Activated T-helper 1 cell treated with anti-CD3 and anti-CD28 coated beads, Interleukin-12 subunit alpha, Interleukin-12 subunit beta, Interleukin-2, Interleukin-4 antibody, amounts not matched to agents 30 ng/mL and 10 ng/mL and 1 ng/mL, durations not matched to agents 14 hours and 24 hours and 36 hours (primary cell): ENCODE measurements around the gene ESPNL. TPM values are rescaled to one million over a fixed set of nuclear protein-coding genes. Genes with fewer than 3 reads are reported as not detected.

Source experiments
- DNase-seq: peaks from one replicate; pipeline ENCODE4 v3.0.0; 2021; ENCODE audit warnings: low spot score
- H3K27ac Mint-ChIP-seq: one replicate; pipeline ENCODE4 v1.8.0; 2021; ENCODE audit warnings: mild to moderate bottlenecking, mixed read lengths
- H3K27me3 Mint-ChIP-seq: one replicate; pipeline ENCODE4 v1.8.0; 2022; ENCODE audit warnings: mild to moderate bottlenecking, moderate library complexity, mixed read lengths; ENCODE audit not compliant: insufficient read depth
- H3K36me3 Mint-ChIP-seq: one replicate; pipeline ENCODE4 v1.8.0; 2021; ENCODE audit warnings: low read depth, mixed read lengths
- H3K4me1 Mint-ChIP-seq: one replicate; pipeline ENCODE4 v1.8.0; 2021; ENCODE audit warnings: low read depth, mixed read lengths
- H3K4me3 Mint-ChIP-seq: one replicate; pipeline ENCODE4 v1.8.0; 2021; ENCODE audit warnings: mild to moderate bottlenecking, moderate library complexity, mixed read lengths
- H3K9me3 Mint-ChIP-seq: one replicate; pipeline ENCODE4 v1.8.0; 2021; ENCODE audit warnings: mixed read lengths
- intact Hi-C: fragments of 100-400 bp; cut with micrococcal nuclease; formaldehyde crosslinking; loops from one replicate; pipeline ENCODE4 v1.15.1; 2024
- total RNA-seq: library from RNA; stranded (reverse); gene quantifications from 2 replicates; pipeline ENCODE4 v1.2.3, GENCODE V29; 2022

Gene ESPNL
- total RNA-seq, 1 donor from 2014 or later: 0.05 TPM

GRCh38 chr2:238152771-238153688, 52.9 kb downstream of the ESPNL start:
- Mint-ChIP-seq H3K4me1 (no peaks in the 10 kb centered on the region), H3K9me3 (no peaks in the 10 kb centered on the region), H3K36me3 (no peaks in the 10 kb centered on the region), H3K27me3 (peaks cover 3% of the 10 kb centered on the region), H3K27ac (no peak overlapping the region), H3K4me3 (no peak overlapping the region)
- no peak for DNase-seq
- intact Hi-C loops: no loop called here

- intact Hi-C loops: no loop called here
- H3K36me3 Mint-ChIP-seq: no peaks in the 10 kb centered on the region
- H3K4me1 Mint-ChIP-seq: peaks cover 5% of the 10 kb centered on the region
- H3K27me3 Mint-ChIP-seq: peaks cover 7% of the 10 kb centered on the region
- no peak overlapping the region for H3K27ac Mint-ChIP-seq
- H3K4me3 Mint-ChIP-seq: no peak overlapping the region
- no peak for DNase-seq
- H3K9me3 Mint-ChIP-seq: no peaks in the 10 kb centered on the region
Measured at GRCh38 chr2:238154570-238154969, 54.4 kb downstream of the ESPNL start.

GRCh38 chr2:238155051-238155760, 55.1 kb downstream of the ESPNL start:
- intact Hi-C loops: loop anchor here (5.0 kb wide), 1 partner anchor 107 kb away; no protein-coding TSS in a partner anchor
- peaks cover 11% of the 10 kb centered on the region for H3K27me3 Mint-ChIP-seq
- no peak overlapping the region for H3K4me3 Mint-ChIP-seq
- H3K27ac Mint-ChIP-seq: no peak overlapping the region
- no peaks in the 10 kb centered on the region for H3K36me3 Mint-ChIP-seq
- H3K4me1 Mint-ChIP-seq: peaks cover 7% of the 10 kb centered on the region
- no peaks in the 10 kb centered on the region for H3K9me3 Mint-ChIP-seq
- no peak for DNase-seq

- peaks cover 14% of the 10 kb centered on the region for H3K27me3 Mint-ChIP-seq
- no peak overlapping the region for H3K27ac Mint-ChIP-seq
- no peaks in the 10 kb centered on the region for H3K36me3 Mint-ChIP-seq
- intact Hi-C loops: loop anchor here (5.0 kb wide), 1 partner anchor 106 kb away; no protein-coding TSS in a partner anchor
- no peak overlapping the region for H3K4me3 Mint-ChIP-seq
- H3K9me3 Mint-ChIP-seq: no peaks in the 10 kb centered on the region
- DNase-seq: no peak
- H3K4me1 Mint-ChIP-seq: peaks cover 7% of the 10 kb centered on the region
Measured at GRCh38 chr2:238155761-238156694, 55.9 kb downstream of the ESPNL start.

GRCh38 chr2:238157506-238158017, 57.4 kb downstream of the ESPNL start:
- H3K27me3 Mint-ChIP-seq: peaks cover 14% of the 10 kb centered on the region
- intact Hi-C loops: loop anchor here (5.0 kb wide), 1 partner anchor 105 kb away; no protein-coding TSS in a partner anchor

GRCh38 chr2:238158018-238158508, 57.9 kb downstream of the ESPNL start:
- H3K27me3 Mint-ChIP-seq: peaks cover 16% of the 10 kb centered on the region
- peaks cover 7% of the 10 kb centered on the region for H3K4me1 Mint-ChIP-seq
- no peaks in the 10 kb centered on the region for H3K9me3 Mint-ChIP-seq
- intact Hi-C loops: loop anchor here (5.0 kb wide), 1 partner anchor 104 kb away; no protein-coding TSS in a partner anchor
- H3K36me3 Mint-ChIP-seq: no peaks in the 10 kb centered on the region
- no peak overlapping the region for H3K27ac Mint-ChIP-seq
- peak overlapping the region; percentile 22 for H3K4me3 Mint-ChIP-seq
- DNase-seq: no peak

More at GRCh38 chr2:238157506-238158017, 57.4 kb downstream of the ESPNL start:
- H3K9me3 Mint-ChIP-seq: no peaks in the 10 kb centered on the region
- no peaks in the 10 kb centered on the region for H3K36me3 Mint-ChIP-seq
- peak overlapping the region; percentile 7 for H3K4me3 Mint-ChIP-seq
- no peak for DNase-seq
- peaks cover 7% of the 10 kb centered on the region for H3K4me1 Mint-ChIP-seq
- H3K27ac Mint-ChIP-seq: no peak overlapping the region

- intact Hi-C loops: loop anchor here (5.0 kb wide), 1 partner anchor 104 kb away; no protein-coding TSS in a partner anchor
- peaks cover 7% of the 10 kb centered on the region for H3K4me1 Mint-ChIP-seq
- peak within 1 kb of the TSS; percentile 68 for H3K4me3 Mint-ChIP-seq
- H3K27ac Mint-ChIP-seq: no peak within 1 kb of the TSS
- no peaks in the 10 kb centered on the region for H3K9me3 Mint-ChIP-seq
- peaks cover 18% of the 10 kb centered on the region for H3K27me3 Mint-ChIP-seq
- peak; percentile 29 for DNase-seq
- no peaks in the 10 kb centered on the region for H3K36me3 Mint-ChIP-seq
Measured at GRCh38 chr2:238158509-238159070, 58.5 kb downstream of the ESPNL start, which contains the start of gene ERFE. Gene ERFE (plus strand): TSS chr2:238158970. CDS start chr2:238159008, 38 bp downstream.

- DNase-seq: no peak
- Mint-ChIP-seq H3K27ac (no peak overlapping the region), H3K27me3 (peaks cover 18% of the 10 kb centered on the region), H3K36me3 (no peaks in the 10 kb centered on the region), H3K9me3 (no peaks in the 10 kb centered on the region), H3K4me3 (peak overlapping the region; percentile 68), H3K4me1 (peaks cover 7% of the 10 kb centered on the region)
- intact Hi-C loops: loop anchor here (5.0 kb wide), 1 partner anchor 103 kb away; no protein-coding TSS in a partner anchor
Measured at GRCh38 chr2:238159071-238159539, 59.0 kb downstream of the ESPNL start.

GRCh38 chr2:238159661-238160205, 59.6 kb downstream of the ESPNL start:
- Mint-ChIP-seq H3K36me3 (no peaks in the 10 kb centered on the region), H3K9me3 (no peaks in the 10 kb centered on the region), H3K27me3 (peaks cover 19% of the 10 kb centered on the region), H3K27ac (no peak overlapping the region), H3K4me1 (peaks cover 7% of the 10 kb centered on the region), H3K4me3 (peak overlapping the region; percentile 68)
- no peak for DNase-seq
- intact Hi-C loops: loop anchor here (5.0 kb wide), 1 partner anchor 103 kb away; no protein-coding TSS in a partner anchor

- intact Hi-C loops: no loop called here
- DNase-seq: no peak
- Mint-ChIP-seq H3K36me3 (no peaks in the 10 kb centered on the region), H3K27me3 (peaks cover 25% of the 10 kb centered on the region), H3K4me3 (peak overlapping the region; percentile 11), H3K9me3 (no peaks in the 10 kb centered on the region), H3K4me1 (peaks cover 7% of the 10 kb centered on the region), H3K27ac (no peak overlapping the region)
Measured at GRCh38 chr2:238160206-238161129, 60.3 kb downstream of the ESPNL start.
